Stimulated activated CD4-positive, alpha-beta T cell treated with anti-CD3 and anti-CD28 coated beads, Interleukin-4, amount 100 ng/mL, for 1 hour (primary cell): ENCODE results near the gene ATP8A1.

ENCODE experiments used
- DNase-seq: peaks from one replicate; pipeline ENCODE4 v3.0.0-alpha.2; 2020

Gene ATP8A1

DNA sequence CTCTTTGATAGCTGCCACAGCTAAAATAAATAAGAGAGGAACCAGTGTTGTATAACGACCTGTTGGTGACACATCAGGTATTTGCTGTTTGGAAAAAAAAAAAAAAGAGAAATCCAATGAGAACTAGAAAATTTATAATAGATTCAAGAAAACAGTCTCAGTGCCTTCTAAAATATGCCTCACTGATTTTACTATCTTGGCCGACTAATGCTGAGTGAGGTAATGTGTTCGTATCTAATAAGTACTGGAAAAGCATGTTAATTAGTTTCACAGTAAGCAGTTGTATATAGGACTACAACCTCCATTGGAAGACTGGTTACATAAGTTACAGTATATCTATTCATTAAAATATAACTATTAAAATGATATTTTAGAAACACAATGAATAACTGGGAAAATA is 32.4 kb downstream of the ATP8A1 start:
- DNase-seq, result no peak

DNA sequence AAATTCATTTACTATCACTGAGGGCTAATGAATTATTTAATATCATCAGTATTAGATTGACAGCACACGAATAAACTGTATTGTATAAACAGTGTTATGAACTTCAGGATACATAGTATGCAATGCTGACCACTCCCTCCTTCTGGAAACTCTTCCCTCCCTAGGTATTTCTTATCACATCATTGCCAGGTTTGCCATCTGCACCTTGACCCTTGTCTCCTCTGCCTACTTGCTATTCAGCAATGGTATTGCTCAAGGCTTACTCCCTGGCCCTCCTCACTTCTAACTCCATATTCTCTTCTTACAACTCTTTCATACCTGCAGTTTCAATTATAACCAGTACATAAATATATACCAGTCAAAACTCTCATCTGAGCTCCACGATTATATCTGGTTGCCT is 38.9 kb downstream of the ATP8A1 start:
- no peak for DNase-seq

DNA sequence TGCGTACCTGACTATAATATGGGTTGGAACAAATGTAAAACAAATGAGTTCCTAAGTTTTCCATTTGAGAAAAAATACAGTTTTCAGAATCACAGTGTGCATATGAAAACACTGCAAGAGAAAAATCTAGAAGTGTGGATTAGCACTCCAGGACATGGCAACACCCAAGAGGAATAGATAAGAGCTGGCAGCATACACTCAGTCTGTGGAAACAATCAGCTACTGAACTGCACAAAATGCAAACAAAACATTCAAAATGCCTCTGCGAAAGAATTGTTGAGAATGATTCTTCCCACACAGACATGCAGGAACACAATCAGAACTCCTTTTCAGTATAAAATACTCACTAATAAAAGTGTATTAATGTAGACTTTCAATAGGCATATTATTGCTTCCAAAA is 39.9 kb downstream of the ATP8A1 start:
- no peak for DNase-seq

DNA sequence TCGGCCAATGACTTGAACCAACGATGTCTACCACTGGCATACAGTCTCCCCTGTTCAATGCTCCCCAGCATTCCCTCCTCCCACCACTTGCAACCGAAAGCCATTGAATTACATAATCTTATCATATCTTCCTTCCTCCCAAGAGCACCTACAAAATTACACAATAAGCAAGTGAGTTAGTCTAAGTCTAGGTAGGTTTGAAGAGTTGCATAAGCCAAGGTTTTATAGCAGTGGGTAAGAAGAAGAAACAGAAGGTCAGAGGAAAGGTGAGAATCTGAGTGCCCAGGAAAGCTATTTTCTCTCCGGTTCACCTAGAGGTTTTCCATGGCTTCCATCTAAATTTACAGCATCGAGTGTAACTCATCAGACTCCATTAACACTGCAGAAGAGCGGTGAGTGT is 40.3 kb downstream of the ATP8A1 start:
- DNase-seq, result no peak

DNA sequence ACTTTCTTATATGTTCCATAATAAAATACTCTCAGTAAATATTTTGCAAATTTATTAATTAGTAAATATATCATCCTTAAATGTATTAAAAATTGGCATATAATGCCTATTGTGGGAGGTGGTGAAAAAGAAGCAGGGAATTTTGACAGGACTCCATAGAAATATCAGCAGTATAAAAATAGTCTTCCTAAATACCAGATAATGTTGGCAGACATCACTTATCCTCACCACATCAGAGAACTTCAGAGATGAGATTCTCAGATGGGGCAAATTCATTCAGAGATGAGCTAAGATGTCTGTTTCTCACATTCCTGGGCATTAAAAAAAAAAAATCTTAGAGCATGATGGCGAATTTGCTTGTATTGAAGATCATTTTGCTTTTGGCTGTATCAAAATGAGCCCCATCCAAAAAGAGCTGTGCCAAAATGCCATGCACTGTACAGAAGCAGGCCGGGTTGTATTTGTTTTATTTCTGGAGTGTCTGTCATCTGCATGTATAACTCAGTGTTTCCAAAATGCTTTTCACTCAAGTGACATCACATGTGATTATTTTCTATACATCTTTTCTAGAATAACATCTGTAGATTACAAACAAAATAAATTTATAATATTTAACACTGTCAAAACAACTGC is 41.7 kb downstream of the ATP8A1 start:
- no peak for DNase-seq

DNA sequence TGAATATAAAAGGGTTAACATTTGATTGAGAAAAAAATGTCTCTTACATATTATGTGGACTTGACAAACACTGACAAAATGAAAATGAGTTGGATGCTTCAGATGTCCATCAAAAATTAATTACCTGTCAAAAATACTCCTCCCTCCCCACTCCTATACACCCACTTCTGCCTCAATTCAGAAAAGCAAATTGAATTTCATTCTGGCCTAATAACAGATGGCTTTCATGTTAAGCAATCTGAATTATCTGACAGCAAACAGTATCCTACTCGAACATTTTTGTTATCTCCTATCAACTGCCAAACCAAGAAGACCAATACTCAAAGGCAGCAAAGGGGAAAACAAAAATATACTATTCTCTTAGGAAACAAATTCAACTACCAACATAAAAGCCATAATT is 44.0 kb downstream of the ATP8A1 start:
- DNase-seq, result no peak

DNA sequence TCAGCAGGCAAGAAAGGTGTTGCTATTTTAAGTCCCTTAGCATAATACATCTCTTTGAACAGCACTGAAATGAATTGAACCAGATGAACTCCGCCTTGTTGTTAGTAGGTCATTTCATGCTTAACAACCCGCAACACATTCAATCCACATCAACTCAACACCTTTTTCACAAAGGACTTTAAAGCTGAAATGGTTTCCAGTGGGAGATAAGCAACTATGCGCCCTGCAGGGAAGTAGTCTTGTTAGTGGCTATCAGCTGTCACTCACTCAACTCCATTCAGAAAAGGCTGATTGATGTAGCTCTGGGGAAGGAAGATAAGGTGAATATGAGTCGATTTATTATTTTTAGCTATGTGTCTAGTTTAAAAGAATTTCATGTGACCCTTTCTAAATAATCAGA is 46.0 kb downstream of the ATP8A1 start:
- DNase-seq, result no peak

DNA sequence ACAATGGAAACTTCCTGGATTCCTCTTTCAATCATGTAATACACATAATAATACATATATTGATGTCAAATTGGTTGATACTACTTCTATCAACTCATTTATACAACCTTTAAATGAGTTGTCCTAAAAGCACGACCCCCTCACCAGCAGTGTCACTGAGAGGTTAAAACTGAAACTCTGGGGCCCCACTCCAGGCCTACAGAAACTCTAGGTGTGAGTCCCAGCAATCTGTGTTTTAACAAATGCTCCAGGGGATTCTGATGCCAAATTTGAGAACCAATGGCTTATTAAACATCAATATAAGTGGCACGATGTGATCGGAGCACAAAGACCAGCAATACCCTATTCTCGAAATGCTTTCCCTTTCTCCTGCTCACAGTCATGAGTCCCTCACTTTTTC is 47.9 kb downstream of the ATP8A1 start:
- no peak for DNase-seq

DNA sequence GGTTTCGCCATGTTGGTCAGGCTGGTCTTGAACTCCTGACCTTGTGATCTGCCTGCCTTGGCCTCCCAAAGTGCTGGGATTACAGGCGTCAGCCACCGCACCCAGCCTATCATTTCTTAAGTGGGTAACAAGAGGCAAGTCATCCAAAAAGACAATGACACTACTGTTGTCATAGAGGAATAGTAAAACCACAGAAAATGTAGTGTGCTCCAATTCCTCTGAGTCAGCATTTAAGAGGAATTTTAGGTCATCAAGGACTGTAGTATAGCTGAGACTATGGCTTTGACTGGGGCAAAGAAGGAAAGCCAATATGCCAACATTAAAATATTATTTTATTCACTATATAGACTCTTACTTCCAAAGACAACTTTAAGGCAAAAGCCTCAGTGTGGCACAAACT is 48.4 kb downstream of the ATP8A1 start:
- DNase-seq, result no peak

DNA sequence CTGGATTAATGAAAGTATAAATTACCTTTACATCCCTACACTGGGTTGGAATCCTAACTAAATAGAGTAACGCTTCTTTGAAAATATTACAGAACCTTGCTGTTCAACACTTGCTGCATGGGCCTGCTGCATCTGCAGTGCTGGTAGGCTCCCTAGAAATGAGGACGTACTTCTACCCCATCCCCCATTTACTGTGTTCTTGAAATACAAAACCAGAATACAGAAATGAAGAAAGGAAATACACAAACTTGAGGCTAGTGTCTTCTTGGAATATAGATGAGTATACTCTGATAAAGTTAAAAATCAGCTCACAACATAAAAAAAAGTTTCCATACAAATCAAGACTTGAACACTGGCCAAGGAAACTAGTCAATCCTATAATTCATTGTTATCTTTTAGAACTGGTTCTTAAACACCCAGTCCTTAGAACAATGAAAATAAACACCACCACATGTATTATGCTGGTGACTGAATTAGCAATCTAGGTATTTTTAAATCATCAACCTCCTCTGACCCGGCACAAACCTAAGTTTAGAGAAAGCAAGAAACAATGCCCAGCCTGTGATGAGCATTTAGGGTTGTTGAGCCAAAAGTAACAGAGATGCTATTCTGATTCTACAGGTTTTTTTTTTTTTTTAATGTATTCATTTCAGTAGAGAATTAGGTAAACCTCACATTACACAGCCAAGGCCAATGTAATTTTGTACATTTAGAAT is 49.7 kb downstream of the ATP8A1 start:
- no peak for DNase-seq

DNA sequence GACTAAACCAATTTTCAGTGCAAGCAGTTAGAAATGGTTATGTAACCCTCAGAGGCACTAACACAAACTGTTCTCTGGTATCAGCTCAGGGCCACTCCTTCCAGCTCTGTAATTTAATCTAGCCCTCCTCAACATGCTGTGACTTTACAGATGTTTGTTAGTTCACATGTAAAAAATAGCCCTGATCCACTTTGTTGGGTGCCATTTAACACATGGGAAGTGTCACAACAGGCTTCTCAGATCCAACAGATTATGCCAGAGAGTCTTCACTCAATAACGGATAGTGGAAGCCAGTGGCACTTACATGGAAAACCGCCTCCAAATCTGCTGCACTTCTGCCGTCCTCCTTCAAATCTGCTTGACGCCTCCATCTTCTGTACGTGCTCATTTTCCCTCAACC is 51.6 kb downstream of the ATP8A1 start:
- DNase-seq, result no peak

DNA sequence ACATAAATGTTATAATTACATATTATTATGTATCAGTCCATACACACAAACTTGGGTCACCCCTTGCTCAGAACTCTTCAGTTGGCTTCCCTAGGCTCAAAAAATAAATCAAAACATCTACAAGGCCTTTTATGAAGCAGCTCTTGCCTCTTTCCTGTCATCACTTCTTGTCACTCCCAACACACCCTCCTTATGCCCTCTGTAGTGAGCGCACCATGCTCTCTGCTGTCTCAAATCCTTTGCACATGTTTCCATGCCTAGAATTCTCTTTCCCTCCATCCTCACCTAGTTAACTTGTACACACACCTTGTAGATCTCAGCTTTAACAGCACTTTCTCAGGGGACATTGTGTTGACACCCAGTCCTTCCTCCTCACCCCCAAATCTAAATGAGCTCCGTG is 53.0 kb downstream of the ATP8A1 start:
- no peak for DNase-seq

DNA sequence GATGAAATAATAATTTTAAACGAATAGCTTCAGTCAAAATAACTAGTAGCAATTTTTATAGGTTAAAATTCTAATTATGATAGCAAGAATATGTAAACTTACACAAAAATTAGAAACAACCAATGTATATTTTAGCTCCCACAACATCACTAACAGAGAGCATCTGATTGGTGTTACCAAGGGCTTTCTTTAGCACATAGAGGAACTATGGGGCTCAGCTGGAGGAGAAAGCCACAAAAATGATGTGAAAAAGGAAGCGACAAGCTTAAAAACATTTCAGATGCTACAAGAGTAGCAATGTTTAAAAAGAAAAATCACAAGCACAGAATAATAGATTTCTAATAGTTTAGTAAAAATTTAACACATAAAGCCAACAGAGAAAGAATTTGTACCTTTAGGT is 56.3 kb downstream of the ATP8A1 start:
- DNase-seq, result no peak

DNA sequence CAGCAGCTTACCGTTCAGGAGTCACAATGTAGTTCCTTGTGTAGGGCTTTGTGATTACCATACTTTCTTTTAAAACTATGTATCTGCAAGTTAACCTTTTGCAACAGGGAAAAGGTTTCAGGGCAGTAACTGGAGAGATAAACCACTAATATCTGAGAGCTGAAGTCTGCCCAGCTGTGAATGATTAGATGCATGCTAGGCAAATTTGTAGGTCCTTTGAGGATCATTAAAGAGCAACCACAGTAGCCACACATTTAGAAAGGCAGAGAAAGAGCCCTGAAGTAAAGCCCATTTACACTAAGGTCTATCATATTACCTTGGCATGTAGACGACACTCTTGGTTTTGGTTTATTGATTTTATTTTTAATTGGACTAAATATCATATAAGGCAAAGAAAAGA is 60.0 kb downstream of the ATP8A1 start:
- DNase-seq, result no peak

DNA sequence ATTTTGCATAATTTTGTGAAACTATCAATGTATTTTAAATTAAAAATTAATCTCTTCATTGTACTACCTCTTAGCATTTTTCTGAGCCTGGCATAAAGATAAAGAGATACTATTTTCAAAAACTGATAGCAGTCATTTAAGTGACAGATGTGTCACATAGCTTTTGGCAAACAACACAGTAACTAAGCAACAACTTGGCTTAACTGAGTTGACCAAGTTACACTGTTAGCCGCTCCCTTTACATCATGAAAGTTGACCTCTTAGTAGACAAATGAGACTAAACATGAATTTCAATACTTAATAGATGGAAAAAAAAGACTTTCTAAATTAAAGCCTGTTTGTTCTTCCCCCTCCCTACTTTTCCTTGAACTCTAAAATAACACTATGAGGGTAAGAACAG is 62.0 kb downstream of the ATP8A1 start:
- no peak for DNase-seq

DNA sequence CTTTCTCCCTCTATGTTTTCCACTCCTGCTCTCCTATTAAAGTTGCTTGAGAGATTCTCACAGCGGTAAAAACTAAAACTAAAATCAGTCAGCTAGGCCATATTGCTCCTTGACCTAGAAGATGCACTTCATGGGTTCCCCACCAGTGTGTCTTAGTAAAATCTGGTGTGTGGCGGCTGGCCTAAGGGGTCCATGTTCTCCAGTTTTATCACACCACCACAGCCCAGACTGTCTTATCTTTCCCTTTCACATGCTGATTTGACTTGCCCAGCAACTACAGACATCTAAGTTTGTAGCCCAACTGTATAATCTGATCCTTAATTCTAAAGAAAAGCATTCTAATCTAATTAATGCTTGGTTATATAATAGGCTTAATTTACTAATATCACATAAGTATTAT is 68.0 kb downstream of the ATP8A1 start:
- DNase-seq, result no peak

DNA sequence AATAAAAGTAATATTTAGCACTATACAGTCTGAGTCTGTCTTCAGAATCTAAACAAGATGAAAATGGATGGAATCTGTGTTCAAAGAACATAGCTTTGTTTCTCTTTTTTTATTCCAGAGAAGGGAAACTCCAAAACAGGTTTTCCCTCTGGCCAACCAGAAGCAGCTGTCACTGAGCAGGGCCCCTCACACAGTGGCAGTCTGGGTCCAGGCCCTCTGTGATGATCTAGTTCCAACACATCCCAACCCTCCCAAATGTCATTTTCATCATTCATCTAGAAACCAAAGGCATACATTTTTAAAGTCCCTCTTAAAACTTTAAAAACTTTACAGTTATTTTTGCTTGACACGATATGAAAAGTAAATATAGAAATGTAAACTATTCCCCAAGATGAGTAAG is 70.1 kb downstream of the ATP8A1 start:
- no peak for DNase-seq

DNA sequence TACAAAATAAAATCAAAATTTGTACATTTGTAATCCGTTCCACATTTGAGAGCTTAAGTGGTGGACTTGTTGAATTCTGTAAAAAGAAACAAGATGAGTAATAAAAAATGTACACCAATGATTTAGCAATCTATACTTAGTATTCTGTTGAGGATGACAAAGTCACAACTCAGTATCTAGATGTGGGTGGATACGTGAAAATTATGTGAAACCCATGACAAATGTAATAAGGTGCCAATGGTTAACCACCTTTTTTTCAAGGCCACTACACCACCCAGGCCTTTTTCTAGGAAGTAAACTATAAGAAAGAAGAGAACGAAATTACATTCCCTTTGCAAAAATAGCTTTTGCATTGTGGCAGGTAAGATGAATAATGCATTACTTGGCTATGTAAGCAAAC is 77.0 kb downstream of the ATP8A1 start:
- DNase-seq, result no peak

DNA sequence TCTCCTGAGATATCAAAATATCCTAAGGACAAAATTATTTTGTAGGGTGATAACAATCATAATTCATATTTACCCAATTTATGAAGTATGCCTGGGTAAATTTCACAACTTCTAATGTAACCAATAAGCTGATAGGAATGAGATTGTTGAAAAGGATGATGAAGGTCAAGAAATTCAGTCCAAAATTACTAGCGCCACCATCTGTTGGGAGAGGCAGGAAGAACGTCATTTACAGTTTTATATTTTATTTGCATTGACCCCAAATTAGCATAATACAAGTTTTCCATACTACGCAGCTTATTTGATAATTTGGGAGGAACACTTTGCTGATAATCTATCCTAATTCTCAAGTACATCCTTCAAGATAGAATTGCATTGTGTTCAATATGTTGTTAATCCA is 78.7 kb downstream of the ATP8A1 start:
- no peak for DNase-seq

DNA sequence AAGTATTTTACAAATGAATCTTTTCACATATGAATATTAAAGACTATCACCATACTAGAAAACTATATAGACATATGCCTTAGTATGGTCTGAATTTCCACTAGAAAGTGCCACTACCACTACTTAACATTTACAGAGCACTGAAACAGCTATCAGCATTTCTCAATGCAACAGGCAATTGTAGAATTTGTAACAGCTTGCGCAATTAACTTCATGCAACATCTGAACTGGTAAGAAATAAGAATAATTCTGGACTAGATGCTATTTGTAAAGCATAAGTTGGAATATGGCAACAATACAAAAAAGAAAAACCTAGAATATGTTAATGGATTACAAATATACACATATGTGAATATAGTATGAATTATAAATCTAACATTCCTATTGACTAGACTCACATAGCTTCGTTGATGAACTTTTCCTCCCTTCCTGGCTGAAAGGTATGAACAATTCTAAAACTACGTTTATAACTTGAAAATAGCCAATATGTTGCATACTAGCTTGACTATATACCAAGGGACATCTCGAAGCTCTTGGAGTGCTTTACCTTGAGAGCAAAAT is 82.0 kb downstream of the ATP8A1 start:
- no peak for DNase-seq

DNA sequence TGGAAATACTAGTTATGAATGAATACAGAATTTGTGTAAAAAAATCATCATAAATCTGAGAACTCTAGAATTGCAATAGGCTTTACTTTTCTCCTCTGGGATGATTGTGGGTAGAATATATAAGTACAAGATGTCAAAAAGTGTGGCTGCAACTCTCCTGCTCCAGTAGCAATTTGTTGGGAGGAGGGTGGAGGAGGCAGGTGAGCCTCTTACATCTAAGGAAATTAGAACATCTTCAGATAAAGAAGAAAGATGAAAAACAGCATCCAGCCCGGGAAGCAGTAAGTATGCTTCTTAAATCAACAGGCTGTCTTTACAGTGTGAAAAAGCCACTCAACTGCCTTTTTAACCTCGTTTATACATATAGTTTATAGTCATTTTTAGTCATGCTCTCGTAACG is 83.7 kb downstream of the ATP8A1 start:
- no peak for DNase-seq

DNA sequence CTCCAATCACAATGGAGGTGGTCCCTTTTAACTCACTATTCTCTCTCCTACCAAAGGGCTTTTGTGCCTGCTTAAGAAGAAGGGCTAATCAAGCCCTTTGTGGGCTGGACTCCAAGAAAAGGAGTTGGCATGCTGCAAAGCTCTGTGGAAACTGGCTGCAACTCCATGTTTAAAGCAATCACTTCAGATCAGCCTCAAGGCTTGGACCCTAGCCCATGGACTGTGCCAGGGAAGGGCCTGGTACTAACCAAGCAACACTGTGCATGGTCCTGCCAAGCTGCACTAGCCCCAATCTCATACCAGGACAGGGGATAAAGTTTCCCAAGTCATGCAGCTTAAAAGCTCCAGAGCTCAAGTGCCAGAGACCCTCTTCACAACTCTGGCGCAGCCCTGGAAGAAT is 86.7 kb downstream of the ATP8A1 start:
- DNase-seq, result no peak

DNA sequence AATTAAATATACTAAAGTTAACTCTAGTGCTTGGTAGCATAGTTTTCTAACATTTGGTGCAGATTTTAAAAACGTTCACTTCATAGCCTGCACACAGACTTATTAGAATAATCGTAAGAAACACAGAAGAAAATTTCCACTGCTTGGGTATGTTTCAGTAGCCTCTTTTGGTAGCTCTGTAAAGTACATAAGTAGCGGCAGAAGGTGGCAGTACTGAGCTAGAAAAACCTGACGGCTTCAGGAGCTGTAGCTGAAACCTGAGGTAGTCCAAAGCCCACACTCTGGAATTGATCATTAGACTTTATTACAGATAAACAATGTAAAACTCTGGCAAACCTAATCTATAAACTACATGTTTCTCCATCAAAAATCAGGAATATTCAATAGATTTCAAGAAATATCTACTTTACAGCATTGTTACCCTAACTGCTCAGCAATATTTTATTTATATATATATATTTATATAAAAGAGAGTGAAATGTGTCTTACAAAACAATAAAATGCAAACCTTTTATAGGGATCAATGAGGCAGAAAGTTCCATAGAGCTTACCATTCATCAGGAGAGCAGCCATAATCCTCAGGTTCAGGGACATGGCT is 88.2 kb downstream of the ATP8A1 start:
- DNase-seq, result peak; percentile 46

DNA sequence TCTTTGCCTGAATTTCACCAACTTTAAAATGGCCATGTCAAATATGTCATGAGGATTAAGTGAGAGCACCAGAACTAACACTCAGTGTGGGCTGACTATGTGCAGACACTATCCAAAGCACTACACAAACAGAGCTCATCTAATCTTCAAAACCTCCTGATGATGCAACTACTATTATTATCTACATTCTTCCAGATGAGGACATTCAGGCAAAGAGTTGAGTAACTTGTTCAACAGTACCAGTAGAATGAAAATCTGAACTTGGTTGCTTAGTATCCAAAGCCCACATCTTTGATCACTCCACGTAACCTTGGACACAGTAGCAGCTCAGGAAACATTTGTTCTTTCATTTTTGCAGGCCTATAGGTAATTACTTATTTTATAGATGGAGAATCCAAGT is 90.1 kb downstream of the ATP8A1 start:
- DNase-seq, result no peak

DNA sequence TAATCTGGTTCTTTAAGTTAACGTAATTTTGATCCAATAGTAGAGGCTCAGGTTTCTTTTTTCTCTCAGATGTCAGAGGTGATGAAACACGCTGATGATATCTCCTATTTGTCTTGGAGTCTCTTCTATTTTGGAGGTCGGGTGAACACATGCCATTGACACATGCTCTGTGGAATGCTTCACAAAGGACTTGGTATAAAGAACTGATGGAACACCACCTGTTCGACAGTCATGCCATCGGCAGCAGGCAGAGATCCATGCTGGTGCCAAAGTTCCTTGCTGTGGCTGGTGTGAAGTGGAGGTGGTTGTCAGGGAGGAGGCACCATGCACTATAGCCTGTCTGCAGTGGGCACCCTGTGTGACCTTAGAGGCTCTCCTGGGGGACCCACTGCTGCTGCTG is 94.9 kb downstream of the ATP8A1 start:
- no peak for DNase-seq
